HG02763 (cell line): Measurements from ENCODE around the gene HDAC10.

ENCODE experiments used
- ATAC-seq: cut with Tn5 transposase; IDR thresholded peaks from one replicate; pipeline ENCODE4 v1.9.1; 2021; ENCODE audit warnings: mild to moderate bottlenecking, moderate library complexity; ENCODE audit not compliant: unreplicated experiment

Gene HDAC10

DNA sequence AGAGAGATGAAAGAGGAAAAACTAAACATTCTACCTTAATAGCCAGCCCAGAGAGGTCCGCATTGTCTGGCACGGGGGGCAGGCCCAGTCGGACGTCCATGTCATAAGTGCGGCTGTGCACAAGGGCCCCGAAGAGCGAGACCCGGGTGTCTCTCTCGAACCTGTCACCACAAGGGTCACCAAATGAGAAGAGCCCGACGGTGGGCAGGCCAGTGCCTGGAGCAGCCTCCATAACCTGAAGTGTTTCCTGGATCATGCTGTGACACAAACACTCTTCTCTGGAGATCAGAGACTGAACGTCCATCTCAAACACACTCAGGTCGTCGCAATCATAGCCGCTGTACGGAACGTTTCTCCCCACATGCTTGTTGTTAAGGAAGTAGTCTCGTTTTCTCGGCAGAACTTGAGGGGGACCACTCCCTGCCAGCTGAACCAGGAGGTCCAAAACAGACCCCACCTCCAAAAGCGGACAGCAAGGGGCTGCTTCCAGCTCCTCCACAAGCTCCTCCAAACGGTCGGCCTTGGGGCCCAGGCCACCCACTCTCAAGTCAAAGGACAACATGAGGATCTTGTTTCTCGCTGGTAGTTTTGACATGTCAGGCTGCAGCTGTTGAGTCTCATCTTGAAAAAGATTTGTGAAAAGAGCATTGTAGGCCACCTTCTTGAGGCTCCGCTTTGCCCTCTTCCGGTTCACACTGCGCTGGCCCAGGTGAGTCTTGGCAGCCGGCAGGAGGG lies 7.2 kb downstream of the HDAC10 start:
- ATAC-seq = no peak

GRCh38 chr22:50242406-50242949 lies 8.6 kb downstream of the HDAC10 start:
- no peak for ATAC-seq

DNA sequence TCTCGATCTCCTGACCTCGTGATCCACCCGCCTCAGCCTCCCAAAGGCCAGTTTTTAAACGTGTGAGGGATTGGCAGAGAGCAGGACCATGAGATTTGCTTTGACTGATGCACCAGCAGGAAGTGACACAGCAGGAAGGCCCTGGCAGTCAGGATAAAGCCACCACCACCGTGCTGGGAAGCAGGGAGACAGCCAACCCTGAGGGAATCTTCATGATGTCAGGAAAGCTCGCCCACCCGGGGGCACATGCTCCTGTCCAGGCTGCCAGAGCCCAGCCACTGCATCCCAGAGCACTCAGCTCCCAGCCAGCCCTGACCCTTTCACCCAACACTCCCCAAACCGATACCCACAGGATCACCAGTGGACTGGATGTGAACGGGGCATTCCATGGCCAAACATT lies 12.3 kb downstream of the HDAC10 start:
- ATAC-seq = no peak

- no peak for ATAC-seq
Measured at GRCh38 chr22:50236731-50237409, 14.2 kb downstream of the HDAC10 start.

DNA sequence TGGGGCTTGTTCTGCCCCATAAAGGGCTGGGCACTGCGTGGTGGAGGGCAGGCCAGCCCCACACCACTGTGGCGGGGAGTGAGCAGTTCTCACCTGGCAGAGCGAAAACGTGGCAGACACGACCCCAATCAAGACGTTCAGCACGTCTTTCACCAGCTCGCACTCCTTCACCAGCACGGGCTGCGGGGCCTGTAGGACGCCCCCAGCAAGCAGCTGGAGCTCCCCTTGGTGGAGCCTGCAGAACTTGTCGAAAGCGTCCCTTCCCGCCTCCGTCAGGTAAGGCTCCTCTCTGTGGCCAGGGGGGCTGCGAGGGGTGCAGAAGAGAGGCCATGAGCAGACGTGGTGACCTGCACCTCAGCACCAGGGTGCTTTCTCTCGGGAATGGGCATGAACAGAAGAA lies 17.8 kb downstream of the HDAC10 start:
- ATAC-seq = no peak

- no peak for ATAC-seq
Measured at GRCh38 chr22:50232481-50233151, 18.4 kb downstream of the HDAC10 start.

DNA sequence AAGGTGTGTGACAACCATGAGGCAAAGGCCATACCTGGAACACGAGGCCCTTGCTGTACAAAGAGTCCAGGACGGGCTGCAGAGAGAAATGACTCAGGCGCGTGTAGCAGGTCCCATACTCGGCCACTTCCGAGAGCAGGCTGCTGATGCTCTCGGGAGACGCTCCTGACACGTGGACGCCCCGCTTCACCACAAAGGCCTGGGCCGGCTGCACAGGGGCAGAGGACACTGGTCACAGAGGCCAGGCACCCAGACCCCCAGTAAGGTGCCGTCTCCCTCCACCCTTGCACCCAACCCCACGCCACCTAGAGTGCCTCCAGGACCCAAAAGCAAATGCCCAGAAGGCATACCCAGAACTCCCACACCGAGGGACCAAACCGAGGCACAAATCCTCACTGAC lies 21.7 kb downstream of the HDAC10 start:
- ATAC-seq = no peak

DNA sequence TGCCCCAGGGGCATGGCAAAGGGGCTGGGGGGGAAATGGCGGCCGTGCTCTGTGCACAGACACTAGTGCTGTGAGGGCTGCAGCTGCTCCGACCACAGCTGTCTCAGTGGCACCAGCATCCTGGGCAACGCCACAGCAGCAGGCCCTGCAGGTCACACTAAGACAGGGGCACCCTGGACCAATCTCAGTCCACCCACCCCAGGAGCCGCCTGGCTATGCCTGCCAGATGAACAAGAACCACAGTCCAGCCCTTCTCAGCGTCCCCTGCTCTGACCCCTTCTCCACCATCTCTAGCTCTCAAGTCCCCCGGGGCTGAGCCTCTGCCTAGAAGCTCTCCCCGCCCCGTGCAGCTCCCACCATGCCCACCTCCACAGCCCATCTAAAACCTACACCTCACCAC lies 22.7 kb downstream of the HDAC10 start:
- ATAC-seq = no peak

GRCh38 chr22:50227579-50228215 lies 23.4 kb downstream of the HDAC10 start:
- ATAC-seq = no peak

DNA sequence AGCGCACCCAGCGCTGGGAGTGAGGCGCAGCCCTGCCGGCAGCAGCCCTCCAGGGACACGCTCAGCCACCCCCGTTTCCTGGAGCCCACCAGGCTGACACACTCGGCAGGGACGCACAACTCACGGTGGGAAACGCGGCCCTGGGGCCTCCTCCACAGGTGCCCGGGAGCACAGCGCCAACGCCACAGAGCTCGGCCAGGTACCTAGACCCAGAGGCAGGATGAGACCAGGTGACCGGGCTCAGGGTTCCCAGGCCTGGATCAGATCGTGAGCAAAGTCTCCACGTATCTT lies 24.2 kb downstream of the HDAC10 start:
- ATAC-seq = no peak

- no peak for ATAC-seq
Measured at GRCh38 chr22:50226063-50226874, 24.8 kb downstream of the HDAC10 start.

DNA sequence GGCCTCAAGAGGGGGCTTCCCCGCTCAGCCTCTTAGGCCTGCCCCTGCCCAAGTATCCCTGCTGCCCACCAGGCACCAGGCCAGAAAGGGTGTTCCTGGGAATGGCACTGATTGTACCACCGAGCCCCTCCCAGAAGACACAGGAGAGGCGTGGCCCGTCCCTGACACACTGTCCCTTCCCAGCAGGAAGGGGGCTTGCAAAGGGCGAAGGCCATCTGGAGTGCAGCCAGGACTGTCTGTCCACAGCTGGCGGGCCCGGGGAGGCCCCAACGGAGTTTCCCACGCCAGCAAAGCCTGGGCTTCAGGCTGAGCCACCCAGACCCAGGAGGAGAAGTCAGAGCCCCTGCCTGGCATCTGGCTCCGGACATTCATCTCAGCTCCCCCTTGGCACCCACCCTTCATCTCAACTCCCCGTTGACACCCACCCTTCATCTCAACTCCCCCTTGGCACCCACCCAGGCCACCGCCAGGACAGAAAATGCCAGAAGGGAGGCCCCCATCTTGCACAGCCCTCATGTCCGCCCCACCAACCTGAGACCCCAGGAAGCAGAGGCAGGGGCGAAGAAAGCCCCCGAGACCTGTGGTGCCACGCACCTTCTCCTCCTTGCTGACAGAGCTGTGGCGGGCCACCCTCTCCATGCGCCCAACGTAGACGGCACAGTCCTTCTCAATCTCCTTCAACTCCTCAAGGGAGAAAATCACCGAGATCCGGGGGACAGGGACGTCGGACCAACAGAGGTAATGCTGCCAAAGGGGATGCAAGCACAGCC lies 25.7 kb downstream of the HDAC10 start:
- no peak for ATAC-seq

GRCh38 chr22:50224071-50224470 lies 27.0 kb downstream of the HDAC10 start:
- no peak for ATAC-seq

- no peak for ATAC-seq
Measured at GRCh38 chr22:50222508-50222907, 28.6 kb downstream of the HDAC10 start.

DNA sequence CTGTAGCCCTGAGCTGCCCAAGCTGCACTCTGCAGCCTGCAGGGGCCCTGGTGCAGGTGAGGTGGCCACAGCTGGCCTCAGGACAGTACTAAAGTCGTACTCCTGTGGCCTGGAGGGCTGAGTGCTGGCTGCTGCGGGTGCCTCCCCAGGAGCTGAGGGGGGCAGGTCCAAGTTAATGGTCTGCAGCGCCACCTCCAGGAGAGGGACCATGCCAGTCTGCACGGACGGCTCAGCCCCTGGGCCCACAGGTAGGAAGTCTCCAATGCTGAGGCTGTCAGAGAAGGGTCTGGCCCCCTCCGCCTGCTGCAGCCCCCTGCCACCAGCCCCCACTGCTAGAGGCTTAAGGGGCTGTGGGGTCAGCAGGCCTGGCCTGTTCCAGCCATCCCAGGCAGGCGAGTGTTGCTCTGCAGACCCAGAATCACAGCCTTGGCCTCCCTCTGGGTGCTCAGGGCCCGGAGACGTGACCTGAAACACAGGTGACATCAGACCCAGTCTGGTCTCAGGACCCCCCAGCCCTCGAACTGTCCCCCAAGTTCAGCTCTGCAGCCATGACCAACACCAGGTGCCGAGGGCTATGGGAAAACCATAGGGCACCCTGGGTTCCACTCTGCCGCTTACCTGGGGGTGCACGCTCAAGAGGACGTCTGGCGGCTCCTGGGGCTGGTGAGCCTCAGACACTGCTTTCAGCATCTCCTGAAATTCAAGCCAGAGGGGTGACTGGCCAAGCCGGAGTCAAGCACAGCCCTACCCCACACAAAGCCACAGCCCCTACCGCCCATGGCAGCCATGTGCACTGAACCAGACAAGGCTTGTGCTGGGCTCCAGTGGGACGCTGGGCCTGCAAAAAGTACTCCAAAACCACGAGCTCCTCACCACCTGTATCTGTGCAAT lies 29.4 kb downstream of the HDAC10 start:
- ATAC-seq = no peak

- ATAC-seq = no peak
Measured at GRCh38 chr22:50220603-50221409, 30.3 kb downstream of the HDAC10 start.

DNA sequence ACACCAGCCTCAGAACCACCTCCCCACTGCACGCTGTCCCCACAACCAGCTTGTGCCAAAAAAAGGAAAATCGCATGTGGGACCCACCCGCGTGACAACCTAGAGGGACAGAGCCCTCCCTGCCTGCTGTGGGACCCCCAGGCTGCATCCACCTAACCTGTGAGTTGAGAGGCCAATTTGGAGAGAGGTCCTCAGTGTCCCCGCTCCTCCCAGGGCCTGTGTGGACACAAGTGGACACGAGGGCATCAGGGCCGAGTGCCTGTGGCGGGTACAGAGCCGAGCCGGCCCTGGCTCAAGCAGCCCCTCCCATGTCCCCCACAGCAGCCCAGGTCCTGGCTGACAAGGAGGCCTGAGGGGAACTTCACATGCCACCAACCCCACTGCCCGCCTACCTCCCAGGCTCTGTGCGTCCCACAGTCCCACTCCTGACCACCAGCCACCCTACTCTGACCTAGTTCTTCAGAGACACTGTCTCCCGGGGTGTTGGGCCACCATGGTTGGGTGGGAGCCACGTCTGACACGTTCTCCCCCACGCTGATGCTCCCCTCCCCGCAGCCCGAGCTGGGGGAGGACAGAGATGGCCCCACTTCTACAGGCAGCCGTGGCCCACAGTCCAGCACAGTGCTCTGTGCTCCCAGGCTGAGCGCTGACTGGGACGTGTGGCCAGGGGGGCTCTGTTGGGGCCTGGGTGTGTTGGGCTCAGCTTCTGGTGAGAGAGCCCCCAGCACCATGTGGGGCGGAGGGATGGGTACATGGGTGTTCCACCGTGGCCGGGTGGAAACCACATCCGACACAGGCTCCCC lies 31.1 kb downstream of the HDAC10 start:
- ATAC-seq = no peak
